ENCODE results near the gene POLD1. TPM values are rescaled to one million over a fixed set of nuclear protein-coding genes. Genes with fewer than 3 reads are reported as not detected.

Gene POLD1
- total RNA-seq, 6 experiments from 2014 or later: 6.2 to 13.1 (median 9.2) TPM

- Histone ChIP-seq H3K4me3 (no peak overlapping the region), H3K36me3 (peaks cover 0 to 44% (median 12%) of the 10 kb centered on the region in 4 donors), H3K4me1 (no peaks in the 10 kb centered on the region), H3K9me3 (no peaks in the 10 kb centered on the region), H3K27me3 (no peaks in the 10 kb centered on the region), H3K27ac (no peak overlapping the region)
- 68% methylated on average over 9 of the region's 9 CpGs for WGBS (ENCODE audit: insufficient coverage, low coverage, low lambda C conversion rate, missing lambda C conversion rate)
- DNase-seq: no peak
- no peak for TF ChIP-seq CTCF (IDR thresholded peaks at IDR 0.05)
- no peak for TF ChIP-seq POLR2A (IDR thresholded peaks at IDR 0.05)
- intact Hi-C loops (cut with DNase I): loop anchor here (10.0 kb wide), 2 partner anchors 77 to 407 kb away; no protein-coding TSS in a partner anchor
- no peak for ATAC-seq
These were observed 6.6 kb upstream of the POLD1 start for GRCh38 chr19:50377517-50377916.

GRCh38 chr19:50378169-50378862 is 5.8 kb upstream of the POLD1 start:
- TF ChIP-seq CTCF (IDR thresholded peaks at IDR 0.05) (no peak), POLR2A (IDR thresholded peaks at IDR 0.05) (no peak)
- DNase-seq: peak in 1 of 3 donors; percentile 55
- 90% methylated on average over 7 of the region's 36 CpGs for WGBS (ENCODE audit: insufficient coverage, low coverage, low lambda C conversion rate, missing lambda C conversion rate)
- Histone ChIP-seq H3K9me3 (no peaks in the 10 kb centered on the region), H3K27me3 (no peaks in the 10 kb centered on the region), H3K4me1 (no peaks in the 10 kb centered on the region), H3K27ac (no peak overlapping the region), H3K4me3 (no peak overlapping the region), H3K36me3 (peaks cover 0 to 44% (median 12%) of the 10 kb centered on the region in 4 donors)
- no peak for ATAC-seq
- intact Hi-C loops (cut with DNase I): loop anchor here (10.0 kb wide), 2 partner anchors 76 to 406 kb away; no protein-coding TSS in a partner anchor

GRCh38 chr19:50378863-50379236 is 5.3 kb upstream of the POLD1 start:
- Histone ChIP-seq H3K4me3 (no peak overlapping the region), H3K36me3 (peaks cover 0 to 44% (median 12%) of the 10 kb centered on the region in 4 donors), H3K9me3 (no peaks in the 10 kb centered on the region), H3K4me1 (no peaks in the 10 kb centered on the region), H3K27me3 (no peaks in the 10 kb centered on the region), H3K27ac (no peak overlapping the region)
- intact Hi-C loops (cut with DNase I): loop anchor here (10.0 kb wide), 2 partner anchors 76 to 406 kb away; no protein-coding TSS in a partner anchor
- no peak for DNase-seq
- TF ChIP-seq POLR2A (IDR thresholded peaks at IDR 0.05): no peak
- TF ChIP-seq CTCF (IDR thresholded peaks at IDR 0.05): no peak
- no peak for ATAC-seq
- WGBS (ENCODE audit: insufficient coverage, low coverage, low lambda C conversion rate, missing lambda C conversion rate): 93% methylated on average over 10 of the region's 10 CpGs

GRCh38 chr19:50379602-50380001 is 4.5 kb upstream of the POLD1 start:
- DNase-seq (no peak), ATAC-seq (no peak)
- no peak for TF ChIP-seq CTCF (IDR thresholded peaks at IDR 0.05)
- TF ChIP-seq POLR2A (IDR thresholded peaks at IDR 0.05): no peak
- intact Hi-C loops (cut with DNase I): loop anchor here (10.0 kb wide), 2 partner anchors 75 to 405 kb away; no protein-coding TSS in a partner anchor
- 93% methylated on average over 3 of the region's 11 CpGs for WGBS (ENCODE audit: insufficient coverage, low coverage, low lambda C conversion rate, missing lambda C conversion rate)
- H3K27me3 ChIP-seq: no peaks in the 10 kb centered on the region
- H3K9me3 ChIP-seq: no peaks in the 10 kb centered on the region
- no peak overlapping the region for H3K4me3 ChIP-seq
- H3K4me1 ChIP-seq: peaks cover 0 to 1% (median 0%) of the 10 kb centered on the region in 4 donors
- H3K36me3 ChIP-seq: peaks cover 0 to 44% (median 12%) of the 10 kb centered on the region in 4 donors
- no peak overlapping the region for H3K27ac ChIP-seq

Data from right lobe of liver (tissue), 6 donors.